Measurements from ENCODE around the gene C6orf120. TPM values are rescaled to one million over a fixed set of nuclear protein-coding genes. Genes with fewer than 3 reads are reported as not detected.

Gene C6orf120
- total and polyA plus RNA-seq, 2 of the 13 experiments (the other 11 are each of a cell fraction or from before 2014, with no cell fraction given), result 21.7 to 29.9 TPM

DNA sequence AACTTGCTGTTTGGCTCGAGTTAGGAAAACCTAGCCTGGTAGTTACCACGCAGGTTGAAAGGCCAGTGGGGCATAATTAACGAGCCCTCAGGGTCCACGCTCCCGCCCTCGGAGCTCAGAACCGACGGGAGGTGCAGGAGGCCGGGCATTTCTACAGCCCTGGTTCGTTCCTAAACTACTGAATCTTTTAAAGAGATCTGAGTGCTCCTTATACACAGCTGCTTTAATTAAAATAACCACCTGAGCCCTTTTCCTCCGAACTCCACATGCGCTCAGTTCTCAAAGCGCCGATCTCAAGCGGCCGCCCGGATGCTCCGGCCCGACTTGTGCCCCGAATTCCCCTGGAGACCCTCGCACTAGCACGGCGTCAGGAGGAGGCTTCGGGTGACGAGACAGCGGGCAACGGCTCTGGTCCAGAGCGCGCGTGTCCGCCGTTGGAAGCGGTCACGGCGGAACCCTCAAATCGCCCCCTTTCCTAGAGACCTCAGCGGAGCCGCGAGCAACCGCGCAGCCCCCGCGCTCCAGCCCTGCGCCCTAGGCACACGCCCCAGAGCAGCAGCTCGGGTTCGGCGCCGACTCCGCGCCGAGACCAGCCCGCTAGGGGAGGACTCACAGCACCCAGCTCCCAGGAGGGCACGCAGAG, 494 bp upstream of the C6orf120 start (continued):
- no peak for TF ChIP-seq ZNF513 (CRISPR knock-in tag; conservative IDR thresholded peaks at IDR 0.05)
- no peak for TF ChIP-seq MIER3 (CRISPR knock-in tag; IDR thresholded peaks at IDR 0.05; ENCODE audit: borderline replicate concordance)
- TF ChIP-seq PHF8 (CRISPR knock-in tag; IDR thresholded peaks at IDR 0.05), result no peak
- TF ChIP-seq THYN1 (CRISPR knock-in tag; IDR thresholded peaks at IDR 0.05; ENCODE audit: borderline replicate concordance, low read depth), result no peak
- peak in 1 of 2 experiments; percentile 76; a peak in 1 of 4 replicates for TF ChIP-seq KLF16 (CRISPR knock-in tag; IDR thresholded peaks at IDR 0.05)
- TF ChIP-seq RARG (CRISPR knock-in tag; IDR thresholded peaks at IDR 0.05; ENCODE audit: low read depth), result peak; percentile 37; the same call in 1 of the 2 replicates
- TF ChIP-seq KDM5B (CRISPR knock-in tag; IDR thresholded peaks at IDR 0.05; ENCODE audit: borderline replicate concordance), result peak; percentile 47; the same call in 1 of the 2 replicates
- peak; percentile 43; the same call in 1 of the 2 replicates for TF ChIP-seq ZMYM2 (CRISPR knock-in tag; IDR thresholded peaks at IDR 0.05)
- TF ChIP-seq AGO2 (optimal IDR thresholded peaks at IDR 0.05; ENCODE audit: low read depth, low read length), result no peak
- no peak for TF ChIP-seq ZNF550 (CRISPR knock-in tag; IDR thresholded peaks at IDR 0.05; ENCODE audit: borderline replicate concordance)
- TF ChIP-seq ZNF292 (CRISPR knock-in tag; IDR thresholded peaks at IDR 0.05; ENCODE audit: borderline replicate concordance, low read depth), result no peak
- TF ChIP-seq, protein P1, sequence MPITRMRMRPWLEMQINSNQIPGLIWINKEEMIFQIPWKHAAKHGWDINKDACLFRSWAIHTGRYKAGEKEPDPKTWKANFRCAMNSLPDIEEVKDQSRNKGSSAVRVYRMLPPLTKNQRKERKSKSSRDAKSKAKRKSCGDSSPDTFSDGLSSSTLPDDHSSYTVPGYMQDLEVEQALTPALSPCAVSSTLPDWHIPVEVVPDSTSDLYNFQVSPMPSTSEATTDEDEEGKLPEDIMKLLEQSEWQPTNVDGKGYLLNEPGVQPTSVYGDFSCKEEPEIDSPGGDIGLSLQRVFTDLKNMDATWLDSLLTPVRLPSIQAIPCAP (CRISPR knock-in tag; IDR thresholded peaks at IDR 0.05; ENCODE audit: low read depth), result no peak
- TF ChIP-seq MAFG (CRISPR knock-in tag; IDR thresholded peaks at IDR 0.05), result no peak
- TF ChIP-seq BCLAF1 (IDR thresholded peaks at IDR 0.05), result no peak
- no peak; the same call in none of the 2 replicates for TF ChIP-seq ZSCAN31 (CRISPR knock-in tag; IDR thresholded peaks at IDR 0.05; ENCODE audit: low read depth)
- no peak for TF ChIP-seq HBP1 (CRISPR knock-in tag; IDR thresholded peaks at IDR 0.05; ENCODE audit: low read depth)
- no peak for TF ChIP-seq ZNF737 (CRISPR knock-in tag; IDR thresholded peaks at IDR 0.05; ENCODE audit: borderline replicate concordance)
- no peak for TF ChIP-seq CEBPB (IDR thresholded peaks at IDR 0.05; ENCODE audit: borderline replicate concordance, low read depth, low read length)
- no peak for TF ChIP-seq PBX2 (CRISPR knock-in tag; IDR thresholded peaks at IDR 0.05)
